ENCODE data around the gene PDGFB.

Gene PDGFB

DNA sequence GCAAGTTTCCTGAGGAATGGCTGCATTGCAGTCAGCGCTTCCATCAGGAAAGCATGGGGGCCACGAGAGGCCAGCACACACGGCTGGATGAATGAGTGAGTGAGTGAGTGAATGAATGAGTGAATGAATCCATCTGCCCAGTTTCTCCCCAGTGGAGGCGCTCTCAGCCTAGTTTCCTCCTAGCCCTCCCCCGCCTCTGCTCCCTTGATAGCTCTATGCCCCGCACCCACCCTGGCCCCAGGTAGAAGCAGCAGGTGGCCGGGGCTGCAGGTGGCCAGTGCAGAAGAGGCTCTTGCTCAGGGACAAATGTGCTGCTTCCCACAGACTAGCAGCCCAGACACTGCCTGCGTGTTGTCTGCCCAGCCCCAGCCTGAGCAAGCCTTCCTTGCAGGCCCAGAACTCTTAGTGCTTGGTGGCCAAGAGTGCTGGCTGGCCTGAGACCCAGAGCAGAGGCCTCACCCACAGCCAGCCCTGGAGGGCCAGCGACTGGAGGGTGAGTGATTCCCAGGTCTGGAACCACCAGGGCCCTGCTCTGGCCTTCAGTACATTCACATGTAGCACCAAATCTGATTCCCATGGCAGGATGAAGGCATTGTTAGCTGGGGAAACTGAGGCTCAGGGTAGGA, 31.1 kb upstream of the PDGFB start:
- no peaks in the 10 kb centered on the region for H3K36me3 ChIP-seq (replicated peaks)
- in situ Hi-C loops (cut with HindIII; ENCODE audit: low pct_ligation_motif_present, low sequenced_read_pairs) = no loop called here
- H3K4me3 ChIP-seq (ENCODE audit: low read depth, low read length) = no peak overlapping the region
- no peaks in the 10 kb centered on the region for H3K27me3 ChIP-seq (replicated peaks)
- no peak for TF ChIP-seq CTCF (IDR thresholded peaks at IDR 0.05; ENCODE audit: low read depth, low read length, missing control alignments)
- DNase-seq = no peak
- H3K27ac ChIP-seq = no peak overlapping the region

- Histone ChIP-seq H3K4me3 (ENCODE audit: low read depth, low read length) (no peak overlapping the region), H3K36me3 (replicated peaks) (no peaks in the 10 kb centered on the region), H3K27me3 (replicated peaks) (no peaks in the 10 kb centered on the region), H3K27ac (no peak overlapping the region)
- TF ChIP-seq CTCF (IDR thresholded peaks at IDR 0.05; ENCODE audit: low read depth, low read length, missing control alignments) = no peak
- no peak for DNase-seq
- in situ Hi-C loops (cut with HindIII; ENCODE audit: low pct_ligation_motif_present, low sequenced_read_pairs) = no loop called here
Observed at GRCh38 chr22:39273950-39274887, 29.4 kb upstream of the PDGFB start.

- TF ChIP-seq CTCF (IDR thresholded peaks at IDR 0.05; ENCODE audit: low read depth, low read length, missing control alignments) = no peak
- in situ Hi-C loops (cut with HindIII; ENCODE audit: low pct_ligation_motif_present, low sequenced_read_pairs) = no loop called here
- no peak for DNase-seq
- H3K4me3 ChIP-seq (ENCODE audit: low read depth, low read length) = no peak overlapping the region
- no peaks in the 10 kb centered on the region for H3K27me3 ChIP-seq (replicated peaks)
- H3K27ac ChIP-seq = no peak overlapping the region
- no peaks in the 10 kb centered on the region for H3K36me3 ChIP-seq (replicated peaks)
Observed at GRCh38 chr22:39270792-39271191, 26.0 kb upstream of the PDGFB start.

DNA sequence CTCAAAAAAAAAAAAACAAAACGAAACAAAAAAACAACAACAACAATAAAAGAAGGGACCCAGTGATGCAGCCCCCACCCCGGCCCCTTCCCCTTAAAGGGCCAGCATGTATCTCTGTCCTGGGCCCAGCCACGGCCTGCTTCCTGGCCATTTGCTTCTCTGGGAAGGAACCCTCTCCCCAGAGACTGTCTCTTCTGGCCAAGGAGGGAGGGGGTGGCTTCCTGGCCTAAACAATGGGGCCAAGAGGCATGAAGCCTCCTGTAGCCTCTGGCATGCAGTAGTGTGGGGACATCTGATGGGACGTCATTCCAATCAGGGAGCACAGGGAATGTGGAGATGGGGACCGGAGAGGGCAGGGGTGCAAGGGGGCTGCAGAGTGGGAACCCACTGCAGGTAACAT, 25.5 kb upstream of the PDGFB start:
- no peak for DNase-seq
- H3K4me3 ChIP-seq (ENCODE audit: low read depth, low read length) = no peak overlapping the region
- H3K27me3 ChIP-seq (replicated peaks) = no peaks in the 10 kb centered on the region
- in situ Hi-C loops (cut with HindIII; ENCODE audit: low pct_ligation_motif_present, low sequenced_read_pairs) = no loop called here
- TF ChIP-seq CTCF (IDR thresholded peaks at IDR 0.05; ENCODE audit: low read depth, low read length, missing control alignments) = no peak
- no peak overlapping the region for H3K27ac ChIP-seq
- no peaks in the 10 kb centered on the region for H3K36me3 ChIP-seq (replicated peaks)

DNA sequence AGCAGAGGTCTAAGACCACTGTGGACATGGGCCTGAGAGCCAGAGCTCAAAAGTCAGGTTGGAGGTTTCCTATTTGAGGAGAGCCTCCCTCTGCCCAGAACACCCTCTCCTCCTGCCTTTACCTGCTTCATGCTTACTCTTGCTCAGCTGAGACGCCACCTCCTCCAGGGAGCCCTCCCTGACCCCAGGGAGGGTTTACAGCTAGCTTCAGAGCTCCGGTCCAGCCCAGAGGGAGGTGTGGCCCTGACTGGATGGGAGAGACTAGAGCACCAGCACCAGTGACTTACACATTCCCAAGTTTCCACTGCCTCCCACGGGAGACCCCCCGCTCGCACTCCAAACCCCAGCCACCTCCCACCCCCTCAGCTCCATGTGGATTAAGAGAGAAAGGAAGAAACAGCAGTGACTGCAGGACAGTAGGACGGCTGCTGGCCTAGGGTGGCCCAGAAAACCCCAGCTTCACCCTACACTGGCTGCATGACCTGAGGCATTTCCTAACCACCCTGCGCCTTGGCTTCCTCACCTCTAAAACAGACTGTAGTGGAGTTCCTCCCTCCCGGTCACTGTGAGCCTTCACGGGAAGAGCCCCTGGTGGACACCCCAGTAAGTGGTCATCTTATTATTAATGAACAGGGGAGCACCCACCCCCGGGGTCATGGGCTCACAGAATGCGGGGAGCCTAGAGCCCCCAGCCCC, 24.5 kb upstream of the PDGFB start:
- in situ Hi-C loops (cut with HindIII; ENCODE audit: low pct_ligation_motif_present, low sequenced_read_pairs) = no loop called here
- peak; percentile 6 for TF ChIP-seq CTCF (IDR thresholded peaks at IDR 0.05; ENCODE audit: low read depth, low read length, missing control alignments)
- H3K4me3 ChIP-seq (ENCODE audit: low read depth, low read length) = no peak overlapping the region
- no peaks in the 10 kb centered on the region for H3K36me3 ChIP-seq (replicated peaks)
- H3K27me3 ChIP-seq (replicated peaks) = no peaks in the 10 kb centered on the region
- H3K27ac ChIP-seq = no peak overlapping the region
- no peak for DNase-seq

Measured in brain microvascular endothelial cell (primary cell).